ENCODE results near the gene SBK2.

DNA sequence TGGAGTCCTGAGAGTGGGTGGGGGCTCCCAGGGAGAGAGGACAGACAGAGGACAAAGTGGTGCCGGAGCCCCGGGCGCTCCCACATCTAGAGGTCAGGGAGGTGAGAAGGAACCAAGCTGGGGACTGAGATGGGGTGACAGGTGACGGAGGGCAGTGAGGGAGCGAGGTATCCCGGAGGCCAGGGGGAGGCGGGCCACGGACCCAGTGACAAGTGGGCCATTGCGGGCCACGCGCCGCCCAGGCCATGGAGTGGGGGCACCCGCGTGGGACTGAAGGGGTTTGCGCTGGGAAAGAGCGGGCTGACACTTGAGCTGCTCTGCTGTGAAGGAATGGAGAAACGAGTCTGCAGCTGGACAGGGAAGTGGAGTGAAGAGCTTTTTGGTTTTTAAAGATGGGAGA is 57.9 kb downstream of the SBK2 start:
- TF ChIP-seq POLR2A (IDR thresholded peaks at IDR 0.05; ENCODE audit: low read length): no peak
- TF ChIP-seq GATA1 (IDR thresholded peaks at IDR 0.05; ENCODE audit: low read depth, low read length): no peak

Measured in erythroblast (primary cell).